MM.1S (cell line): Measurements from ENCODE around the gene CAVIN3.

Source experiments
- EZH2 ChIP-seq: fragments of 300-600 bp; sonication (generic); optimal IDR thresholded peaks from 2 replicates; pipeline ENCODE3; 2017; ENCODE audit warnings: low read depth, mild to moderate bottlenecking, antibody characterized with exemption, low read length, mixed read lengths
- EZH2phosphoT487 ChIP-seq: fragments of 300-600 bp; sonication (generic); IDR thresholded peaks from 2 replicates; pipeline ENCODE4 v1.6.1; 2018; ENCODE audit warnings: antibody characterized with exemption, low read length
- TF ChIP-seq, protein P1 (sequence below): fragments of 300-600 bp; sonication (generic); IDR thresholded peaks from 2 replicates; pipeline ENCODE4 v1.5.1; 2016; ENCODE audit warnings: antibody characterized with exemption, low read length, mixed read lengths

DNA sequence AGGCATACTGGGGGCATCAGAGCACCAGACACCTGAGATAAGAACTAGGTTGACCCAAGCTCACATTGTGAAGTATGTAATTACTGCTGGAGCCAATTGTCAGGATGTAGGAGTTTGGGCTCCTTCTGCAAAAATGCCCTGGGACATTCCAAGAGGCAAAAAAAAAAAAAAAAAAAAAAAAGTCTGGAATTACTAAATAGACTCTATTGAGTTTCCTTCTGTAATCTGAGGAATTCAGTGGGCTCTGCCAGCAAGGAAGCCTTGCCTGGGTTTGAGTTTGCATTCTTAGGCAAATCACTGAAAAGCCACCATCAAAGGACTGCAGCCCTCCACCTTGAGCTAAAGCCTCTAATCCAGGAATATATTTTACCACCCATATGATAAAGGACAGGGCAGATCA, 8.0 kb upstream of the CAVIN3 start:
- TF ChIP-seq, protein P1, sequence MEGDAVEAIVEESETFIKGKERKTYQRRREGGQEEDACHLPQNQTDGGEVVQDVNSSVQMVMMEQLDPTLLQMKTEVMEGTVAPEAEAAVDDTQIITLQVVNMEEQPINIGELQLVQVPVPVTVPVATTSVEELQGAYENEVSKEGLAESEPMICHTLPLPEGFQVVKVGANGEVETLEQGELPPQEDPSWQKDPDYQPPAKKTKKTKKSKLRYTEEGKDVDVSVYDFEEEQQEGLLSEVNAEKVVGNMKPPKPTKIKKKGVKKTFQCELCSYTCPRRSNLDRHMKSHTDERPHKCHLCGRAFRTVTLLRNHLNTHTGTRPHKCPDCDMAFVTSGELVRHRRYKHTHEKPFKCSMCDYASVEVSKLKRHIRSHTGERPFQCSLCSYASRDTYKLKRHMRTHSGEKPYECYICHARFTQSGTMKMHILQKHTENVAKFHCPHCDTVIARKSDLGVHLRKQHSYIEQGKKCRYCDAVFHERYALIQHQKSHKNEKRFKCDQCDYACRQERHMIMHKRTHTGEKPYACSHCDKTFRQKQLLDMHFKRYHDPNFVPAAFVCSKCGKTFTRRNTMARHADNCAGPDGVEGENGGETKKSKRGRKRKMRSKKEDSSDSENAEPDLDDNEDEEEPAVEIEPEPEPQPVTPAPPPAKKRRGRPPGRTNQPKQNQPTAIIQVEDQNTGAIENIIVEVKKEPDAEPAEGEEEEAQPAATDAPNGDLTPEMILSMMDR, result no peak
- no peak for TF ChIP-seq EZH2phosphoT487
- no peak for TF ChIP-seq EZH2
